H1 (cell line): ENCODE data around the gene TMEM272.

Source experiments
- BCL11A ChIP-seq, 2 experiments: IDR thresholded peaks; one replicate each; pipeline ENCODE4 v1.6.1; 2011; ENCODE audit warnings: low read depth in 2 of 2, low read length in 2 of 2, mild to moderate bottlenecking in 2 of 2
- EZH2 ChIP-seq: fragments of 200-600 bp; sonication (generic); IDR thresholded peaks from 2 replicates; pipeline ENCODE4 v1.7.1; 2012; ENCODE audit warnings: low read depth, mild to moderate bottlenecking, moderate library complexity, low read length, inconsistent platforms; ENCODE audit not compliant: severe bottlenecking
- JUND ChIP-seq: IDR thresholded peaks from 2 replicates; pipeline ENCODE4 v1.6.1; 2011; ENCODE audit warnings: mild to moderate bottlenecking, improper control_type of control experiment, low read length
- POLR2A ChIP-seq, 2 experiments: IDR thresholded peaks; 1 replicate in 1 of 2; 2 replicates in 1 of 2; pipeline ENCODE4 v1.6.1; 2011; ENCODE audit warnings: low read depth in 2 of 2, low read length in 2 of 2, mild to moderate bottlenecking in 2 of 2; ENCODE audit errors: control extremely low read depth in 1 of 2
- POLR2AphosphoS5 ChIP-seq: IDR thresholded peaks from 2 replicates; pipeline ENCODE4 v1.6.1; 2011; ENCODE audit warnings: low read depth, low read length
- RAD21 ChIP-seq, 2 experiments: IDR thresholded peaks in 1 of 2; conservative IDR thresholded peaks in 1 of 2; 2 replicates each; pipeline ENCODE4 v1.6.1; 2011; ENCODE audit warnings: low read depth in 2 of 2, low read length in 2 of 2, improper control_type of control experiment in 1 of 2, inconsistent platforms in 1 of 2, mild to moderate bottlenecking in 1 of 2, moderate library complexity in 1 of 2
- SAP30 ChIP-seq: fragments of 300-600 bp; sonication (generic); IDR thresholded peaks from 2 replicates; pipeline ENCODE4 v1.7.1; 2012; ENCODE audit warnings: low read length, moderate library complexity, mild to moderate bottlenecking, inconsistent platforms; ENCODE audit not compliant: insufficient read depth, insufficient replicate concordance
- TF ChIP-seq, protein P1 (sequence below), 3 experiments: IDR thresholded peaks; 1 replicate in 2 of 3; 2 replicates in 1 of 3; pipeline versions ENCODE4 v1.5.1 to v1.6.1; 2011; ENCODE audit warnings: low read length in 3 of 3, mild to moderate bottlenecking in 3 of 3, inconsistent platforms in 2 of 3, low read depth in 1 of 3, moderate library complexity in 1 of 3; ENCODE audit not compliant: insufficient read depth in 1 of 3; ENCODE audit errors: control extremely low read depth in 1 of 3

DNA sequence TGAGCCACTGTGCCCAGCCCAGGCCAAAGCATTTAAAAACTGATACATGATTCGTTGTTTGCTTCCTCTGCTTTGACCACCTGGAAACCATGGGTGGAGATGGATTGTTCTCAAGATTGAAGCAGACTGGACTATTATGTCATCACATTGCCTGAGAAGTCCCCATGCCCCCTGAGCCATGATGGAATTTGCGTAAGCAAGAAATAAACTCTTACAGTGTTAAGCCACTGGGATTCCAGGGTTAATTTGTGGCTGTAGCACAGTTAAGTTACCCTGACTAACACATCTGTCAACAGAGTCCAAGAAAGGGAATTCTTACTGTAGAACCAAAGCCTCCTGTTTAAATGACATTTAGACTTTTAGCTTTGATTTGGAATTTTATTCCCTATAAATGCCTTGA, 21.6 kb downstream of the TMEM272 start:
- TF ChIP-seq, protein P1, sequence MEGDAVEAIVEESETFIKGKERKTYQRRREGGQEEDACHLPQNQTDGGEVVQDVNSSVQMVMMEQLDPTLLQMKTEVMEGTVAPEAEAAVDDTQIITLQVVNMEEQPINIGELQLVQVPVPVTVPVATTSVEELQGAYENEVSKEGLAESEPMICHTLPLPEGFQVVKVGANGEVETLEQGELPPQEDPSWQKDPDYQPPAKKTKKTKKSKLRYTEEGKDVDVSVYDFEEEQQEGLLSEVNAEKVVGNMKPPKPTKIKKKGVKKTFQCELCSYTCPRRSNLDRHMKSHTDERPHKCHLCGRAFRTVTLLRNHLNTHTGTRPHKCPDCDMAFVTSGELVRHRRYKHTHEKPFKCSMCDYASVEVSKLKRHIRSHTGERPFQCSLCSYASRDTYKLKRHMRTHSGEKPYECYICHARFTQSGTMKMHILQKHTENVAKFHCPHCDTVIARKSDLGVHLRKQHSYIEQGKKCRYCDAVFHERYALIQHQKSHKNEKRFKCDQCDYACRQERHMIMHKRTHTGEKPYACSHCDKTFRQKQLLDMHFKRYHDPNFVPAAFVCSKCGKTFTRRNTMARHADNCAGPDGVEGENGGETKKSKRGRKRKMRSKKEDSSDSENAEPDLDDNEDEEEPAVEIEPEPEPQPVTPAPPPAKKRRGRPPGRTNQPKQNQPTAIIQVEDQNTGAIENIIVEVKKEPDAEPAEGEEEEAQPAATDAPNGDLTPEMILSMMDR (IDR thresholded peaks at IDR 0.05; ENCODE audit: control extremely low read depth in 1 of 3, insufficient read depth in 1 of 3, low read depth in 1 of 3, low read length in 3 of 3), result no peak
- no peak for TF ChIP-seq SAP30
- no peak for TF ChIP-seq JUND
- TF ChIP-seq POLR2A (IDR thresholded peaks at IDR 0.05; ENCODE audit: control extremely low read depth in 1 of 2, low read depth in 2 of 2, low read length in 2 of 2), result no peak
- no peak for TF ChIP-seq RAD21 (IDR thresholded peaks at IDR 0.05 in 1 of 2, conservative IDR thresholded peaks at IDR 0.05 in 1 of 2; ENCODE audit: low read depth in 2 of 2, low read length in 2 of 2)
- TF ChIP-seq BCL11A (IDR thresholded peaks at IDR 0.05; ENCODE audit: low read depth in 2 of 2, low read length in 2 of 2), result no peak
- TF ChIP-seq POLR2AphosphoS5, result no peak
- no peak for TF ChIP-seq EZH2
